ENCODE results near the gene SUGP2.

SUGP2 gene

GRCh38 chr19:18951721-18952281 is 81.5 kb downstream of the SUGP2 start:
- no peak for DNase-seq (ENCODE audit: low spot score)

GRCh38 chr19:18949858-18950257 is 83.5 kb downstream of the SUGP2 start:
- DNase-seq (ENCODE audit: low spot score), result no peak

DNA sequence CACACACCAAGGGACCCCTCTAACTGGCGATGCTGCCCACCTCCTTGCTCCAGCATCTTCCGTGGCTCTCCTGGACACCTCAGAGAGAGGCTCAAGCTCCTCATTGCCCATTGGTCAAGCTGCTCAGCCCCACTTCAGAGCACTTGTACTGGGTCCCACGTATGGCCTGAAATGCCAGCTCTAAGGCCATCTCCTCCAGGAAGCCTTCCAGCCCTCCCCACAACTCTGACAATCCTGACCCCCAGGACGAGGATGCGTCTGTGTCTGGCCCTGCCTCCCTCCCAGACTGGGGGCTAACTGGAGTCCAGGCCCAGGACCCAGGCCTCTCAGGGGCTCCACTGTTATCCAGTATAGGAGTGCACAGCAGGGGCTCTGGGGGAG is 84.4 kb downstream of the SUGP2 start:
- DNase-seq (ENCODE audit: low spot score), result no peak

GRCh38 chr19:18948075-18948975 is 85.0 kb downstream of the SUGP2 start:
- DNase-seq (ENCODE audit: low spot score), result no peak

DNA sequence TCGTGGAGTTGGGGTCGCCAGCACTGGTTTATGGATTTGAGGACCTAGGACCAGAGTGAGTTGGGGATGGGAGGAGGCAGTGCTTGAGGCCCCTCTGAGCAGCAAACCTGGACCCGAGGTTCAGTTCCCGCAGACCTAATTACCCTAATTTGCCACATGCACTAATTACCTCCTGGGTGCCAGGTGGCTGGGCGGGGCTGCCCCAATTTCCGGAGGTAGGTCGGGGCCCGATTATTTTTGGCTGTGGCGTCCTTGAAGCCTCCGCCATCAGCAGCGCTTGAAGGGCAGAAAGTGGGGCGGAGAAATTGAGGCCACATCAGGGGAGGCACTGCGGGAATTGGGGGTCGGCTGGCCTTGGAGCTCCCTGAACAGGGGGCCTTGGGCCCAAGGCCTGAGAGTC is 86.4 kb downstream of the SUGP2 start:
- DNase-seq (ENCODE audit: low spot score), result no peak

DNA sequence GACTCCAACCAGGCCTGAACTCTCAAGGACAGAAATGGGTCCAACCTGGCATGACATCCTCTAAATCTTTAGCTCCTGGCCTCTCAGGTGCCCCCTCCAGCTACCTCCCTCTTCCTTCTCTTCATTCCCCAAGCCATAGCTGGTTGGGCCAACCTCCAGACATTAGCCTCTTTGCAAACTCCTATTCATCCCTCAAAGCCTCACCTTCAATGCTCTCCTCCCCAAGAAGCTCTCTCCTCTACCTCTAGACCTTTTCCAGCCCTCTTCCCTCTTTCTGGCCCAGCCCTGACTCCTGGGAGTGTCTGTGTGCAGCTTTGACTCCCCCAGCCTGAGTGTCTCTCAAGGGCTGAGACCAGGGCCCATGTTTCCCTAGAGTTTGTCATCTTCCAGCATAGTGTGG is 87.0 kb downstream of the SUGP2 start:
- DNase-seq (ENCODE audit: low spot score), result no peak

DNA sequence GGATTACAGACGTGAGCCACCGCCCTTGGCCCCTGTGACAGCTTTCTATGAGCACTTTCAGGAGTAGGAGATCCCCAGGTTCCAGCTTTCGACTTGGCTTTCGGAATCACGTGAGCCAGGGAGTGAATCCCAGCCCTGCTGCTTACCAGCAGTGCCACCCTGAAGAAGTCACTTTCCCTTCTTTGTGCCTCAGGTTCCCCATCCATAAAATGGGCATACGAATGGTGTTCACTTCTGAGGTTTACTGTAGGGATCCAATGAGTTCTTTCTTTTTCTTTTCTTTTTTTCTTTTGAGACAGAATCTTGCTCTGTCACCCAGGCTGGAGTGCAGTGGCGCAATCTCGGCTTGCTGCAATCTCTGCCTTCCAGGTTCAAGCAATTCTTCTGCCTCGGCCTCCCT is 88.0 kb downstream of the SUGP2 start:
- DNase-seq (ENCODE audit: low spot score), result no peak

- no peak for DNase-seq (ENCODE audit: low spot score)
Measured at GRCh38 chr19:18943465-18943864, 89.9 kb downstream of the SUGP2 start.

DNA sequence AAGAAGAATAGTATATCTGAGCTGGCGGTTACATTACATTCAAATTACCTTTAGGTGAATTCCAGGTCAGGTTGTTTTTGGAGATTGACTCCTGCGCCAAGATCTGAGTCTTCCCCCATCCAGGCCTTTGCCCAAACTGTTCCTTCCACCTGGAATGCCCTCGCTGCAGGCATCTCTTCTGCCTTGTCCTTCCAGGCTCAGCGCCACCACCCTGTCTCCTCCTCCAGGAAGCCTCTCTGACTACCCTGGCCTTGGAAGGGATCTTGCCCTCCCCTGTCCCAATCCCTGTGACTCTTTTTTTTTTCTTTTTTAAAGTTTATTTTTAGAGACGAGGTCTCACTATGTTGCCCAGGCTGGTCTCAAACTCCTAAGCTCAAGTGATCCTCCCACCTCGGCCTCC is 90.6 kb downstream of the SUGP2 start:
- DNase-seq (ENCODE audit: low spot score), result no peak

GRCh38 chr19:18941628-18942354 is 91.5 kb downstream of the SUGP2 start:
- no peak for DNase-seq (ENCODE audit: low spot score)
